AG09309 (cell line): ENCODE results near the gene TBL1X.
"Not testable (repeated sequence)": the region's sequence is repeated elsewhere in the genome, so short reads cannot be mapped to it uniquely, and the experiment has no call there.

Experiments
- DNase-seq: peaks from one replicate; pipeline ENCODE4 v3.0.0-alpha.2; 2010; ENCODE audit warnings: low read depth
- H3K4me3 ChIP-seq: 2 replicates; pipeline ENCODE4 v1.5.1; 2011; ENCODE audit warnings: mild to moderate bottlenecking, low read depth, low read length, moderate library complexity; ENCODE audit not compliant: control insufficient read depth
- CTCF ChIP-seq: IDR thresholded peaks from 2 replicates; pipeline ENCODE4 v1.5.1; 2011; ENCODE audit warnings: mild to moderate bottlenecking, low read depth, low read length, inconsistent platforms; ENCODE audit not compliant: insufficient read depth, control insufficient read depth; ENCODE audit errors: missing control alignments

TBL1X gene

DNA sequence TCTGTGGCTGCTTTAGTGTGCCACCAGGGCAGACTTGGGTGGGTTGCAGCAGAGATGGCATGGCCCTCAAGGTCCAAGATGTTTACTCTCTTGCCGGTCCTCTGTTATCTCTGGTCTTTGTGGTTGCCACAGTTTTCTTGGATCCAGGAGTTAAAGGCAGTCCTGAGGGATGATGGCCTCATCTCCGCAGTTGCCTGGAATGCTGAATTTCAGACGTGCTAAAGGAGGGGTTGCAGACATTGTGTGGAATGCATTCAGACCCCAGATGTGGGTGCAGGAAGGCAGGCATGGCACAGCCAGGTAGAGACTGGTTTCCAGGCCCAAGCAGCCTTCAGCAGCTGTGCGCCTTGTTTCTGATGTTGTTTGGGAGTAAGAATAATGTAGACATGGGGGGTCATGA is 64.4 kb downstream of the TBL1X start:
- no peak overlapping the region for H3K4me3 ChIP-seq
- TF ChIP-seq CTCF = no peak
- no peak for DNase-seq

DNA sequence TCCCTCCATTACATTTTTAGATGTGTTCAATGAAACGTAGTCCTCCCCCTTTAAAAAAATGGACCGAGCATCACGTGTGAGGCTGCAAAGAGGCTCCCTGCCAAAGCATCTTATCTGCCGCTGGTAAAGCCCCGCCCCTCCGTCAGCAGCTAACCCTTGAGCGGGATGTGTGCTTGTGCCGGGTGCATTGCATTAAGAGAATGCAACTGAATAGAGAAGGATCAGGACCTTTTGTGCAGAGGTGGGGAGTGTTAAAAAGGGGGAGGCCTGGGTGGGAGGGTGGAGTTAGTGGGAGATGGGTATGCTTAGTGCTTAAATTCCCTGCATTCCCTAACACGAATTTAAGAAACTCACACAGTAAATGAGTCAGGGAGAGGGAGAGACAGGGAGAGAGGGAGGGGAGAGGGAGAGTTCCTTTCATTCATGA is 66.0 kb downstream of the TBL1X start:
- peak; percentile 79 for DNase-seq
- TF ChIP-seq CTCF = no peak
- H3K4me3 ChIP-seq = no peak overlapping the region

DNA sequence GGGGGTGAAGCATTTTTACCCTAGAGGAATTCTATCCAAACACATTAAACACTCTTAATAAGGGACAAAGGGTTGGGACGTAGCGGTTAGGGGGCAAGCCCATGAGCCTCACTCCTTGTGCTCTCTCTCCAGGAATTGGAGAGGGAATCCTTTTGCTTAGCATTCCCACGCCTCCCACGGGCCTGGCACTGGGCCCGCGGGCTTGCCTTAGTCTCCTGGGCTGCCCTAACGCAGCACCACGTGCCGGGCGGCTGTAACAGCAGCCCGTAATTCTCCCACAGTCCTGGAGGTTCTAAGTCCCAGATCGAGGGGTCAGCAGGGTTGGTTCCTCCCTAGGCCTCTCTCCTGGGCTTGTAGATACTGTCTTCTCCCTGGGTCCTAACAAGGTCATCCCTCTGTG is 67.5 kb downstream of the TBL1X start:
- H3K4me3 ChIP-seq = no peak overlapping the region
- TF ChIP-seq CTCF = no peak
- DNase-seq = no peak

DNA sequence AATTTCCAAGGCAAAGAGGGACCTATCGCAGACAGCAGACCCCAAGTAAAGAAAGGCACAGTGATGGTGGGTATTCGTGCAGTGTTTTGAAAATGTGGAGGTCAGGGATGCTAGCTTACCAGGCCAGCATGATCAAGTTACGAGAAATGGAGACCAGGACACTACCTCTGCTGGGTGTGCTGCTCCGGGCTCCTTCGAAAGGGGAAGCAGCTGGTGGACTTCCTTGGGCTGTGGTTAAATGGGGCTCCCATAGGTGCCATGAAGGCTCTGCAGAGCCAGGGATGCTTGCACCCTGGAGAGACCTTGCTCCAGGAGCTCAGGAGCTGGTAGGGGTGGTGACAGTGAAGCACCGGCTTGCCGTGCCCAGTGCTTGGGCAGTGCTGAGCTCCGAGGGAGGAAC is 68.8 kb downstream of the TBL1X start:
- DNase-seq = no peak
- H3K4me3 ChIP-seq = no peak overlapping the region
- TF ChIP-seq CTCF = no peak

DNA sequence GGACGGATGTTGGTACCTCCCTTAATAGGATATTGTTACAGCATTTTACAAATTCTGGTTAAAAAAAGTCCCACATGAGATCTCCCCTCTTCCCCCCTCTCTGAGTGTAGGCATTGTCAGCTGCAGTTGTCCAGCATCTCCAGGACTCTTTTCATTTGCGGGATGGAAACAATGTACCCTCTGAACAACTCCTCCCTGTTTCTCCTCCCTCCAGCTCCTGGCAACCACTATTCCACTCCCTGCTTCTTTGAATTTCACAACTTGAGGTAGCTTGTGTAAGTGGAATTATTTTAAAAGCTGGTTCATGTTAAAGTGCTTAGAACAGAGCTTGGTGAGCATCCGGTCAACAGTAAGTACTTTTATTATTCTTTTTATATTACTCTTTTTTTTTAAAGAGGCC is 69.8 kb downstream of the TBL1X start:
- H3K4me3 ChIP-seq = no peak overlapping the region
- TF ChIP-seq CTCF = no peak
- DNase-seq = peak; percentile 57

DNA sequence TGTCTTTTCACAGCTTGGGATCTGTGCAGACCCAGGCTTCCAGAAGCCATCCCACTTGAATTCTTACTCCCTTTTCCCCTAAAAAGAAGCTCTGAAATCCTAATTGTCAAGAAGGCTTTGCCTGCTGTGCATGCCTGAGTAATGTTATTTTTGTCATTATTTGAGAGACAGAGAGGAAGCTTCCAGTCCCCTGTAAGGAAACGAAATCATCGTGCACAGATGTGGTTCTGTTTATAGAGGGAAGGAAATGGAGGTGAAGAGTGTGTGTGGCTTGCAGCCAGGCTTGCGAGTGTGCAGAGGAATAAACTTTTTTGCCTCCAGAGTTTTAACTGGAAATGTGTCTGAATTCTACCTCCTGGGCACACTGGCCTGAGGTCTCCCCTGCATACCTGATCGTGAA is 70.2 kb downstream of the TBL1X start:
- no peak for DNase-seq
- no peak overlapping the region; the same call in 1 of the 2 replicates for H3K4me3 ChIP-seq
- TF ChIP-seq CTCF = no peak

GRCh38 chrX:9536156-9536555 is 71.3 kb downstream of the TBL1X start:
- H3K4me3 ChIP-seq, DNase-seq: not testable (repeated sequence)
